Measurements from ENCODE around the gene NEURL1B.
"Not testable (repeated sequence)": the region's sequence is repeated elsewhere in the genome, so short reads cannot be mapped to it uniquely, and the experiment has no call there.

Gene NEURL1B

DNA sequence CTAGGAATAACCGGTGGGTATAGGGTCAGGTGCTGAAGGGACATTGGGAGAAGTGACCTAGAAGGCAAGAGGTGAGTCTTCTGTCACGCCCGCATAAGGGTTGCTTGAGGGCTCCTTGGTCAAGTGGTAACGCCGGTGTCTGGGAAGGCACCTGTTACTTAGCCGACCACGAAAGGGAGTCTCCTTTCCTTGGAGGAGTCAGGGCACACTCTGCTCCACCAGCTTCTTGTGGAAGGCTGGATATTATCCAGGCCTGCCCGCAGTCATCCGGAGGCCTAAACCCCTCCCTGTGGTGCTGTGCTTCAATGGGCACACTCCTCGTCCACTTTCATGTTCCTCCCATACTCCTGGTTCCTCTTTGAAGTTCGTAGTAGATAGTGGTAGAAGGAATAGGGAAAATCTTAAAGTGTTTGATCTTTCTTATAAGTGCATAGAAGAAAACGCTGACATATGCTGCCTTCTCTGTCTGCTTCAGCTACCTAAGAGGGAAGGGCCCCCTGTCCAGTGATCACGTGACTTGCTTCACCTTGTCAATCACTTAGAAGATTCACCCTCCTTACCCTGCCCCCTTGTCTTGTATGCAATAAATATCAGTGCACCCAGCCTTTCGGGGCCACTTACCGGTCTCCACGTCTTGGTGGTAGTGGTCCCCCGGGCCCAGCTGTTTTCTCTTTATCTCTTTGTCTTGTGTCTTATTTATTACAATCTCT is 16.6 kb downstream of the NEURL1B start:
- DNase-seq (ENCODE audit: low spot score): not testable (repeated sequence)

GRCh38 chr5:172658391-172658790 is 17.3 kb downstream of the NEURL1B start:
- DNase-seq (ENCODE audit: low spot score): no peak

- no peak for DNase-seq (ENCODE audit: low spot score)
Observed at GRCh38 chr5:172658961-172659501, 18.0 kb downstream of the NEURL1B start.

GRCh38 chr5:172659570-172659908 is 18.5 kb downstream of the NEURL1B start:
- no peak for DNase-seq (ENCODE audit: low spot score)

GRCh38 chr5:172659909-172660628 is 19.0 kb downstream of the NEURL1B start:
- peak; percentile 88 for DNase-seq (ENCODE audit: low spot score)

DNA sequence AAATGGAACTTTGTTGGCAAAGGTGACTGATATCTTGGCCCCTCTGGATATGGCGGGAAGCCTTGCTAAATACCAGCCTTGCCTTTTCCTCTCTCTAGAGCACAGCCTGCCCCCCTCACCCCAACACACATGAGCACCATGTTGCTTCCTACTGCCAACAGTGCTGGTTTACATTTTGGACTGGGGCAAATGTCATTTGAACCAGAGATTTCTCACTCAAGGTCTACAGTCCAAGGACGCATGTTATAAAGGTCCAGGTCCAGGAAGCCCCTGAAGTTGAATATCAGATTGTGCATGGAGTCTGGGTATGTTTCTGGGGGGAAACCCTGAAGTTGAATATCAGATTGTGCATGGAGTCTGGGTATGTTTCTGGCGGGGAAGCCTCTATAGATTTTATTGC is 19.9 kb downstream of the NEURL1B start:
- no peak for DNase-seq (ENCODE audit: low spot score)

- no peak for DNase-seq (ENCODE audit: low spot score)
Observed at GRCh38 chr5:172661526-172661925, 20.5 kb downstream of the NEURL1B start.

DNA sequence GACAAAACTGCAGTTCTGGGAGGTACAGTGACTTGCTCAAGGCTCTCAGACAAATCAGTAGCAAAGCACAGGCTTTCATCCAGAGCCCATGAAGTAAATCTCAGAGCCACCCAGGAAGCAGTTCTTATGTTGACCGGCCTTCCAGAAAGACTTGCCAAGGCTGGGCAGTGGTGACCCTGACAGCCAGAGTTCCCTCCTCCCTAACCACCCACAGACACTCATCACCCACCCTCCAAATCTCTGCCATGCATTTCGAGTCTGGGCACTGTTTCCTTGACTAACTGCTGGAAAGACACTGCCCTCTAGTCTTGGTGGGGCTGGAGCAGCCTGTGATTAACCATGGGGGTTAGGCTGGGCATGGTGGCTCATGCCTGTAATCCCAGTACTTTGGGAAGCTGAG is 21.5 kb downstream of the NEURL1B start:
- no peak for DNase-seq (ENCODE audit: low spot score)

- DNase-seq (ENCODE audit: low spot score): no peak
Observed at GRCh38 chr5:172664018-172664417, 23.0 kb downstream of the NEURL1B start.

DNA sequence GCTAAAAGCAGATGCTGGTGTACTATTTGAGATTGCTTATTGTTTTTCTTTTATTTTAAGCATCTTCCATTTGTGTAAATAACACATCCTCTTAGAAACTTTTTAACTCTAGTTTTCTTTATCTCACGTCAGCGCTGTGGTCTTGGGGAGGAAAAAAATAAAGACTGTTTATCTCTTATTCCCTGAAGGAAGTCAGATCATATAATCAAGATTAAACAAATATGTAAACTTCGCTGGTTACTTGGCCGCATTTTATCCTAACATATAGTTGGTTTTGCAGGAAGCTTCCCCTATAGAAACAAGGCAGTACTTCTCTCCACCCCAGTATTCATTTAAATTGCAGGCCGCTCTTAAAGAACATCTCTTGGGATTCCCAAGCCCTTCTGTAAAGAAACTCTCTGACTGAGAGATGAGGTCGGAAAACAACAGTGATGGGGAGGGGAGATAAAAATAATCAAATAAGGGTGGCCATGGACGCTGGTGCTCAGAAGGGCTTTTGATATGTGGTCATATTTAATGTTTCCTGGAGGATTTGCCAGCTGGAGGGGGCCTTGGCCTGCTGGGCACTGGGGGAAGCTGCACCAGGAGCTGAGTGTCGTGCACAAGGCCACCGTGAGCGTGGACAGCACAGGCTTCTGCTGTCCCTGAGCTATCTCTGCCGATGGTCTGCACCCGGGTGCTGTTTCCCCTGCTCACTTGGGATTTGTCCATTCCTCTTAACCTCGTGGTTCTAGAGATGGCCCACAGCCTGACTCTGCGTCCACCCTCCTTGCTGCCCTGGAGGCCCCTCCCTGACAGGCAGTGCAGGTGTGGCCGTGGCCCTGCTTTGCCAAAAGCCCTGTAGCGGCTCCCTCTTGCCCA is 23.8 kb downstream of the NEURL1B start:
- DNase-seq (ENCODE audit: low spot score): no peak

- no peak for DNase-seq (ENCODE audit: low spot score)
Observed at GRCh38 chr5:172666251-172666650, 25.2 kb downstream of the NEURL1B start.

GRCh38 chr5:172667786-172668593 is 26.9 kb downstream of the NEURL1B start:
- DNase-seq (ENCODE audit: low spot score): peak; percentile 21

GRCh38 chr5:172668594-172669071 is 27.6 kb downstream of the NEURL1B start:
- no peak for DNase-seq (ENCODE audit: low spot score)

DNA sequence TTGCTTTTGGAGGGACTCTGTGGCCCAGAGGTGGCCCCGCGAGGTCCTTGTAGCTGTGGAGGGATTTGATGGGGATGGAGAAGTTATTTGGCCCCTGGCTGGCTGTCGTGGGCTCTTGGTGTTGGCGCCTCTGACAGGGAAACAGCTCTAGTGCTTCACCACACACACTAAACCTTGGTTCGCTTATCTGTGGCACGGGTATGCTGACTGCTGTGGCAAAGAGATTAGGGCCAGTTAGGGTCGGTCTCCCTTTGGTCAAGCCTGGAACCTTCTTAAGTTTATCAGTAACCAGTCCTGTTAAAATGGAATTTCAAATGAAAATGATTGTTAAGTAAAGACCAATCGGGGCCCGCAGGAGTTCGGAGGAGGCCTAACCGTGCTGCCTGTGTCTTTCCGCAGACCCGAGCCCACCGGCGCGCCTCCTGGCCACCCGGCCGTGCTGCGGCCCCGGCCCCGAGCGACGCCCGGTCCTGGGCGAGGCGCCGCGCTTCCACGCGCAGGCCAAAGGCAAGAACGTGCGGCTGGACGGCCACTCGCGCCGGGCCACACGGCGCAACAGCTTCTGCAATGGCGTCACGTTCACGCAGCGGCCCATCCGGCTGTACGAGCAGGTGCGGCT is 28.4 kb downstream of the NEURL1B start:
- DNase-seq (ENCODE audit: low spot score): no peak

DNA sequence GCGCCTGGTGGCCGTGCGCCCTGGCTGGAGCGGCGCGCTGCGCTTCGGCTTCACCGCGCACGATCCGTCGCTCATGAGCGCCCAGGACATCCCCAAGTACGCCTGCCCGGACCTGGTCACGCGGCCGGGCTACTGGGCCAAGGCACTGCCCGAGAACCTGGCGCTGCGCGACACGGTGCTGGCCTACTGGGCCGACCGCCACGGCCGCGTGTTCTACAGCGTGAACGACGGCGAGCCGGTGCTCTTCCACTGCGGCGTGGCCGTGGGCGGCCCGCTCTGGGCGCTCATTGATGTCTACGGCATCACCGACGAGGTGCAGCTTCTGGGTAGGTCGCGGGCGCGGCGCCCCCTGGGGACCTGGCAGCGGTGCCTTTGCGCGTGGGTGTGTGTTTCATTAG is 28.9 kb downstream of the NEURL1B start:
- no peak for DNase-seq (ENCODE audit: low spot score)

DNA sequence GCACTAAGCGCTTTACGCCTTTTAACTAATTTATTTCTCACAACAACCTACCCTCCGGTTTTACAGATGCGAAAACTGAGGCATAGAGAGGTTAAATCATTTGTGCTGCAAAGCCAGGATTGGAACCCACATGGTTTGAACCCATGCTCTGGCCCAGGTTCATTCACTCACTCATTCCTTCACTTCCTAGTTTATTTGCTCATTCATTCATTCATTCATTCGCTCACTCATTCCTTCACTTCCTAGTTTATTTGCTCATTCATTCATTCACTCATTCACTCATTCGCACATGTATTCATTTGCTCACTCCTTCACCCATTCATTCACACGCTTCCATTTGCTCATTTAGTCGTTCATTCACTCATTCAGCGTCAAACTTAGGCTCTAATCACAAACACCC is 29.4 kb downstream of the NEURL1B start:
- no peak for DNase-seq (ENCODE audit: low spot score)

DNA sequence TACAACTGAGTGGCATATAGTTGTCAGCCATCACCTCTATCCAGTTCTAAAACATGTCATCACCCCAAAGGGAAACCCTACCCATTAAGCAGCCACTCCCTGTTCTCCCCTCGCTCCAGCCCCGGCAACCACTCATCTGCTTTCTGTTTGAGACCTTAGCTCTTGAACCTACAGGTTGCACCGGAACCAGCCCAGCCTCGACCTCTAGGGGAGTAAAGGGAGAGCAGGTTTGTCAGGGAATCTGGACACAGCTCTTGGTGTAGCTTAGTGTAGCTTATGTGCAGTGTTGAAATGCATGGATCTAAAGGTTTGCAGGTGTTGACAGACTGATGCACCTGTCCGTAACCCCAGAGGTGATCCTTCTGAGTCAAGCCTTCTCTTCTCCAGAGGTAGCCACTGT is 30.0 kb downstream of the NEURL1B start:
- no peak for DNase-seq (ENCODE audit: low spot score)

DNA sequence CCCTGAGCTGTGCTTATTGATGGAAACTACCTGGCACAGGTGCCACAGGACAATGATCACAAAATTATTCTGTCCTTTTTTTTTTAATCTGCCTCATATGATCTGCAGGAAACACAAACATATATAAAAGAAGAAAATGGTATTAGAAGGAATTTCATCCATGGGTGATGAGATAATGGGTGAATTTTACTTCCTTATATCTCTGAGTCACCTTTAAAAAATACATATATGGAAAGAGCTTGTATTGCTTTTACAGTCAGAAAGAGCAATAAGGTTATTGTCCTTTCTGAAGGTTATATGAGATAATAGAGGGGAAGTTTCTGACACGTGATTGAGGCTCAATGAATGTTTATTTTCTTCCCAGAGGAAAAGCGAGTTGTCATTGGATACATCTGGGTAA is 31.6 kb downstream of the NEURL1B start:
- no peak for DNase-seq (ENCODE audit: low spot score)

GRCh38 chr5:172674155-172674554 is 33.1 kb downstream of the NEURL1B start:
- no peak for DNase-seq (ENCODE audit: low spot score)

DNA sequence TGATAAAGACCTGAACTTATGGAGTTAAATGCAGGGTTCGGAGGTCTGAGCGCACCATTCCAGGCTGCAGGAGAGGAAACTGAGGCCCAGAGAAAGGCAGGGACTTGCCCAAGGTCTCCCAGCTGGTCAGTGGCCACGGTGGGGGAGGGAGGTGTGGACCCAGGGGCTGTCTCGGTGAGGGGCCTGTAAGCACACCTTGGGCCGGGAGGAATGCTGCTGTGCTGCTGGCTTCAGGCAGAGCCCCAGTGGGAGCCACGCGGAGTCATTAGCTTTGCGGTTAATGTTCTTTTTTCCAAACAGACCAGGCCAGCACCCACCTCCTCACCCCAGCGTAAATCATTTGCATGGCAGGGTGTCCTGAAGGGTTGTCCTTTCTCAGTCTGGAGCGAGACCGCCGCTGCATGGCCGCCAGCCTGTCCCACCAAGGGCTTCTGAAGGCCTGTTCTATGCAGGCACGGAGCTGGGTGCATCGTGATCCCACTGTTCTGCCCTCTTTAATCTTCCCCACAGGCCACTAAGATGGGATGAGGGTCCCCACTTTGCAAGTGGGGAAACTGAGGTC is 35.9 kb downstream of the NEURL1B start:
- no peak for DNase-seq (ENCODE audit: low spot score)

DNA sequence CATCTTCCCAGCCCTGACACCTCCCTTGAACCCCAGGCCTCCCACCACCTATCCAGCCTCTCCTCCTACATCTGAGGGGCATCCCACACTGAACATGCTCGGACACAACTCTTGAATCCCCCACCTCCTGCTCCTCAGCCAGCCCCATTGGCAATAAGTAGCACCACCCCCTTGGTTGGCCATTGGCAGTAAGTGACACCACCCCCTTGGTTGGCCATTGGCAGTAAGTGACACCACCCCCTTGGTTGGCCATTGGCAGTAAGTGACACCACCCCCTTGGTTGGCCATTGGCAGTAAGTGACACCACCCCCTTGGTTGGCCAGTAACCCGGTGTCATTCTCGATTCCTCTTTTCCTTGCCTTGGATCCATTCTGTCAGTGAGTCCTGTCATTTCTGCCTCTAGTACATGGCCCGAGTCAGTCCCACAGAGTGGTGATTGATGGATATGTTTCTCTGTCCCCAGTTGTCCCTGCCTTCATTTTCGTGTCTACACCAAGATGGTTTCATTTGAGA is 37.4 kb downstream of the NEURL1B start:
- DNase-seq (ENCODE audit: low spot score): not testable (repeated sequence)

All from Ammon's horn (tissue), 1 donor.